WI38 (cell line): ENCODE results near the gene USP54.

Source experiments
- H3K4me3 ChIP-seq: 2 replicates; pipeline ENCODE4 v1.5.1; 2011; ENCODE audit warnings: low read depth, mild to moderate bottlenecking, control low read depth, low read length
- TF ChIP-seq, protein P1 (sequence below): IDR thresholded peaks from 2 replicates; pipeline ENCODE4 v1.5.1; 2012; ENCODE audit warnings: low read depth, mild to moderate bottlenecking, control low read depth, low read length

The USP54 gene

DNA sequence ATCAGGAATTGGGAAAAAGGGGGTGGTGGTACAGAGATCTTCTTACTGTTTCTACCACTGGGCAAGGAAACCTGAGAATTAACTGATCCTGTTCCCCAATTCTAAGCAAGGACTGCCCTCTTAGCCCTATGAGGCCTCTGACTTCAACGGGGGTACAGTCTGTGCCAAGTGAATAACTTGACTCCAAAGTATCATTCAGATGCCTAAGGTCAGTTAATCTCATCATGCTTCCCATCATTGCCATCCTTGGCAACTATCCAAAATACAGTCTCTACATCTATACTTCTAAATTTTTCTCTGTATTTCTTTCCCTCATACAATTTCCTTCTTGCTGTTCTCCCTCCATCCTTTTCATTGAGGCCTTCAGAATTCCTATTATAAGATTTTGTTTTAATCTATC, 105.8 kb downstream of the USP54 start:
- no peak overlapping the region for H3K4me3 ChIP-seq
- TF ChIP-seq, protein P1, sequence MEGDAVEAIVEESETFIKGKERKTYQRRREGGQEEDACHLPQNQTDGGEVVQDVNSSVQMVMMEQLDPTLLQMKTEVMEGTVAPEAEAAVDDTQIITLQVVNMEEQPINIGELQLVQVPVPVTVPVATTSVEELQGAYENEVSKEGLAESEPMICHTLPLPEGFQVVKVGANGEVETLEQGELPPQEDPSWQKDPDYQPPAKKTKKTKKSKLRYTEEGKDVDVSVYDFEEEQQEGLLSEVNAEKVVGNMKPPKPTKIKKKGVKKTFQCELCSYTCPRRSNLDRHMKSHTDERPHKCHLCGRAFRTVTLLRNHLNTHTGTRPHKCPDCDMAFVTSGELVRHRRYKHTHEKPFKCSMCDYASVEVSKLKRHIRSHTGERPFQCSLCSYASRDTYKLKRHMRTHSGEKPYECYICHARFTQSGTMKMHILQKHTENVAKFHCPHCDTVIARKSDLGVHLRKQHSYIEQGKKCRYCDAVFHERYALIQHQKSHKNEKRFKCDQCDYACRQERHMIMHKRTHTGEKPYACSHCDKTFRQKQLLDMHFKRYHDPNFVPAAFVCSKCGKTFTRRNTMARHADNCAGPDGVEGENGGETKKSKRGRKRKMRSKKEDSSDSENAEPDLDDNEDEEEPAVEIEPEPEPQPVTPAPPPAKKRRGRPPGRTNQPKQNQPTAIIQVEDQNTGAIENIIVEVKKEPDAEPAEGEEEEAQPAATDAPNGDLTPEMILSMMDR, result no peak

DNA sequence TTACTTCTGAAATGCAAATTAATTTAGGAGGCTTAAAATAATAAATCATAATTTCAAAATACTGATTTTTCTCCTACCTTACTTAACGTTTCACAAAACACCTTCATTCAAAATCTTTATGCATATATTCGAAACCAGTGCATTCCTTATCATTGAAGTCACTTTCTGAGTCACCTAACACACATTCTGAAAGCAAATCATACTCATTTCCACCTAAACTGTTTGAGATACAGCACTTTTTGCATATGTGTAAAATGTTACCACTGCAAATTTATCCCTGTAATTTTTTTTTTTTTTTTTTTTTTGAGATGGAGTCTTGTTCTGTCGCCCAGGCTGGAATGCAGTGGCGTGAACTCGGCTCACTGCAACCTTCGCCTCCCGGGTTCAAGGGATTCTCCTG, 111.0 kb downstream of the USP54 start:
- no peak overlapping the region for H3K4me3 ChIP-seq
- TF ChIP-seq, protein P1, result no peak

DNA sequence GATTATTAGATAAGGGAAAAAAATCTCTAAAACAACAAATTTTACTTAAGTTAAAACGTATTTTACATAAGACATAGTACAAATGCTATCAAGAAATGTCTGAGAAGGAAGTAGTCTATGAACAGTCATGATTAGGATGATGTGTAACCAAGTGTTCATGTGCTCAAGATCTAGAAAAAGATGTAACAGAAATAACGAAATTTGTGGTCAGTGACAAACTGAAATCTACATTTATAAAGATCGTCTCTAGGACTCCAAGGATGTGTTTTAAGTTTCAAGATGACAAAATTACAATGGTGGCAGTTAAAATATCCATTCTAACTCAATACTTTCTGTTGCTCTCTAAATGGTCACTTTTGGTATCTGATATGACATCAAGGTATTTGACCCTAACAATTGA, 112.5 kb downstream of the USP54 start:
- TF ChIP-seq, protein P1, result no peak
- H3K4me3 ChIP-seq, result no peak overlapping the region

DNA sequence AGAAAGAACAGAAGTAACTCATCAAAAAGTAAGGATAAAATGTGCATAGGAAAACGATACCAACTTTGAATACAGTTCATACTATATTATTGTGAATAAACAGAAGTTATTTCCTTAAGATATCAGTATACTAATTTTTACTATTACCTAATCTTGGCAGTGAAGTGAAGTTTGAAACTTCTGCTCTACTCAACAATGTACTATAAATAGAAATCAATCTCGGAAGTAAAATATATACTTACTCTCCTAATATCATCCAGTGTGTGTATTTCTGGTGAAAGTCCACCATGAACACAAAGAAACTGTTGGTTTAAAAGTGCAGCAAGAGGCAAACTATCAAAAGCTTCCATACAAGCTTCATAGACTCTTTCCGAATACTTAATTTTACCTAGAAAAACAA, 119.9 kb downstream of the USP54 start:
- H3K4me3 ChIP-seq, result no peak overlapping the region
- TF ChIP-seq, protein P1, result no peak

DNA sequence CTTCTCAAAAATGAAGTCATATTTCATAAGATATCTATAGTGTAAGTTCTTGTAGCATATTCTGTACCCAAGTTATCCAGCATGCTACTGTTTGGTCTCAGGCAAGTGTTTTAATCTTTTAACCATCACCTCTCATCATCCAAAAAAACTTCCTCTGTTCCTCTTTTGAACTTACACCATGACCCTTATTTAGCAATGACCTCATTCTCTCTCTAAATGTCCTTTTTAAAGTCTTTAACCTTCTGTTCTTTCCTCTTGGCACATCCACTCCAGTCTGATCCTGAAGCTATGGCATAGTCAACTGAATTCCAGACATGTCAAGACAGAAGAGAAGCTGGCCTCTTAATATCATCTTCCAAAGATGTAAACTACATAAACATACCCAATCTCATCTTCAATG, 121.6 kb downstream of the USP54 start:
- TF ChIP-seq, protein P1, result no peak
- no peak overlapping the region for H3K4me3 ChIP-seq

DNA sequence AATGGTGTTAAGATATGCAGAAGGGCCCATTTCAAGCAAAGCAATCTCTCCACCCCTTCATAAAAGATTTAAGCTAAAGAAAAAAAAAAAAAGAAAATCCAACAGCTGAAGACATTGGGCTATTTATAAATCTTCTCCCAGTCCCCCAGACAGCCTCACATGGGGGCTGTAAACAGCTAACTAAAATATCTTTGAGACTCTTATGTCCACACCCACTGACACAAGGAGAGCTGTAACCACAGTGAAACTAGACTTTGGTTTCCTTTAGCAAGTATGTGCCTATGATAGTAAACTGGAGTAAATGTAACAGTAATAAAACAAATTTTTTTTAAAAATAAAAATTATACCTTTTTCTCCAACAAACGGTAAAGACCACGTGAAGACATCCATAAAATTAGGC, 123.9 kb downstream of the USP54 start:
- TF ChIP-seq, protein P1, result no peak

DNA sequence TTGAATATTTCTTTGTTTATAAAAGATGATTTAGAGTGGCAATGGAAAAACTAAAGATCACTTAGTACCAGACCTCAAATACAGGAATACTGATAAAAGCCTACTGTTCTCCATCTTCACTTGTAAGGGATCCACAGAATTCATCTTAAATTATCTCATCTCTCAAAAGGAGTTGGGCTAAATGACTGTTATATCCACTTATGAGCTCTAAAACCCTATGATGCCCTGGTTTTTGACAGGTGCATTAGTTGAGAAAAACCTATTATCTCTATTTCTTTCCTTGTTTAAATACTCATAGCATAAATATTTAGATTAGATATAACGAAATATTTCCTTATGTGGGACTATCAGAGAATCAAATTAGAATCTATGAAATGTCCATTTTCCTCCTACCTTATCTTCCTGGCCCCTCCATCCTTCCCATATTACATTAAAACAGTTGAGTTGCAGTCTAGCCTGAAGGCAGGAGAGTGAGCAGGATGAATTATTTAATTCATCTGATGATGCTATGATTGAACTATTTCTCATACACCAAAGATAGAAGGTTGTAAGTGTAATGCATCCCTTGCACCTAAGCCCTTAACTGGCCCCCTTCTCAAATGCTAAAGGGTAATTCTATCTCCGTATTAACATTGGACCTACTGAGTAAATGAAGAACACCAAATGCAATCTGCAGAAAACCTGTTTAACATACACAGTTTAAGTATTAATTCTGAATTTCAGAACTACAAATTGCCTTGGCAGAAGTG, 125.0 kb downstream of the USP54 start:
- TF ChIP-seq, protein P1, result no peak
- no peak overlapping the region for H3K4me3 ChIP-seq

More for the DNA sequence above, 123.9 kb downstream of the USP54 start:
- H3K4me3 ChIP-seq, result no peak overlapping the region
